ENCODE data around the gene EFNA1. TPM values are rescaled to one million over a fixed set of nuclear protein-coding genes. Genes with fewer than 3 reads are reported as not detected.

EFNA1 gene
- total and polyA plus RNA-seq, 2 of the 4 experiments (the other 2 are of a cell fraction), result 0.90 to 1.6 TPM

DNA sequence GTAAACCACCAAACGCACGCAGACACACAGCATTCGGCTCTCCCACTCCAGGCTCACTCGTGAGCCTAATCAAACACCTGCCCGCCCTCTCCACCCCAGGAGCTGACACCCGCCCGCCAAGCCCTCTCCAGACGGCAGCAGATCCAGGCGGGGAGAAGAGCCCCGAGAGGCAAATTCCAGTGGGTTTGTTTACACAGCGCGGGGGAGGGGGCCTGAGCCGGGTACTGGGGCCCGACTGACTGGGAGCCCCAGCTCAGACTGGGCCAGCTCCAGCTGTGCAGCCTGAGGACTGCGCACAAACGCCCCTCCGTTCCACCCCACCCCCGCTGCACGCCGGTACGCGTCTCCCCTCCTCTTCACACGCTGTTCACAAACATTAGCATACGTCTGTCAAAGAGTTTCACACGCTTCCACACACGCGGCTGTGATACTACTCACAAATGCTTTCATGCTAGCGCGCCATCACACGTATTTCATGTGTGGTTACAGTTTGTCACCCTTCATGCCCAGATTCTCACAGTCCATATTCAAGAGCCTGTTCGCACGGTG is 1.0 kb upstream of the EFNA1 start:
- Histone ChIP-seq H3K4me2 (ENCODE audit: low read depth, low read length) (peak overlapping the region; percentile 94), H3K36me3 (ENCODE audit: control insufficient read depth, insufficient read depth, low read length) (no peaks in the 10 kb centered on the region), H3K23ac (ENCODE audit: low read depth, low read length) (peak overlapping the region; percentile 53; the same call in 1 of the 2 replicates), H2AFZ (replicated peaks; ENCODE audit: low read length, poor library complexity) (peak overlapping the region; percentile 68), H2AK5ac (ENCODE audit: low read depth, low read length) (no peak overlapping the region), H2BK5ac (ENCODE audit: low read depth, low read length, poor library complexity, severe bottlenecking) (no peak overlapping the region), H3K18ac (ENCODE audit: low read depth, low read length) (no peak overlapping the region), H2BK20ac (ENCODE audit: low read depth, low read length) (no peak overlapping the region), H3K4ac (ENCODE audit: low read depth, low read length) (no peak overlapping the region), H2AK9ac (replicated peaks; ENCODE audit: low read depth, low read length, poor library complexity) (no peak overlapping the region), H3K79me1 (ENCODE audit: low read depth in 1 of 2, low read length in 2 of 2) (no peaks in the 10 kb centered on the region), H2BK15ac (ENCODE audit: low read depth, low read length) (no peak overlapping the region), H4K20me1 (ENCODE audit: insufficient read depth, low read length) (peaks cover 2% of the 10 kb centered on the region), H3K27me3 (ENCODE audit: control insufficient read depth, insufficient read depth, low read length) (peaks cover 47% of the 10 kb centered on the region), H3K9me3 (ENCODE audit: control insufficient read depth, insufficient read depth, low read length) (no peaks in the 10 kb centered on the region), H3K56ac (ENCODE audit: extremely low read depth, insufficient read depth, low read length) (no peak overlapping the region), H2BK120ac (ENCODE audit: low read depth, low read length) (no peak overlapping the region), H3K14ac (replicated peaks; ENCODE audit: low read depth, low read length) (no peak overlapping the region), H3K4me1 (ENCODE audit: control insufficient read depth, insufficient read depth, low read length) (peaks cover 22% of the 10 kb centered on the region), H4K8ac (ENCODE audit: low read depth in 2 of 2, low read length in 2 of 2) (no peak overlapping the region), H3K4me3 (ENCODE audit: insufficient read depth, low read depth, low read length) (peak overlapping the region; percentile 47; the same call in 1 of the 2 replicates), H3K27ac (ENCODE audit: insufficient read depth, low read length) (no peak overlapping the region), H3K9ac (ENCODE audit: low read depth, low read length) (no peak overlapping the region), H3K9me1 (ENCODE audit: insufficient read depth, low read length) (peaks cover 8% of the 10 kb centered on the region; the same call in 1 of the 2 replicates), H4K91ac (ENCODE audit: insufficient read depth, low read depth, low read length) (no peak overlapping the region), H4K5ac (ENCODE audit: low read depth, low read length) (no peak overlapping the region)
- 6% methylated on average over 12 of the region's 32 CpGs; no CpG with 5 or more reads in 1 of the 2 experiments for WGBS, 2 experiments (ENCODE audit: extremely low coverage in 2 of 2, insufficient read length in 1 of 2)
- CTCF ChIA-PET, result interaction anchor here (0.6 to 0.8 kb wide), 2 partner anchors 11 to 763 kb away, joined by 3 read pairs; no protein-coding TSS in a partner anchor
- in situ Hi-C loops (cut with MboI; ENCODE audit: low sequenced_read_pairs), result no loop called here
- TF ChIP-seq SMC3 (IDR thresholded peaks at IDR 0.05; ENCODE audit: low read depth, low read length) (no peak), MAZ (IDR thresholded peaks at IDR 0.05; ENCODE audit: borderline replicate concordance, low read depth, low read length) (no peak), NFE2L2 (IDR thresholded peaks at IDR 0.05; ENCODE audit: low read depth, low read length) (no peak), MXI1 (IDR thresholded peaks at IDR 0.05; ENCODE audit: borderline replicate concordance, low read depth, low read length) (no peak), BHLHE40 (IDR thresholded peaks at IDR 0.05; ENCODE audit: low read depth, low read length) (no peak), FOS (IDR thresholded peaks at IDR 0.05; ENCODE audit: low read depth, low read length) (no peak), RCOR1 (IDR thresholded peaks at IDR 0.05; ENCODE audit: insufficient replicate concordance, low read length) (no peak)
- DNase-seq (peak; percentile 27), ATAC-seq (ENCODE audit: low read depth) (peak; percentile 18)
- intact Hi-C loops (cut with micrococcal nuclease), result loop anchor here (5.0 kb wide), 1 partner anchor 34 kb away; no protein-coding TSS in a partner anchor
- BruUV-seq (replicated peaks), result no TSS peak
- dilution Hi-C loops (cut with HindIII; ENCODE audit: low sequenced_read_pairs, unreplicated experiment), result no loop called here
- POLR2A ChIA-PET (ENCODE audit: unreplicated experiment), result no interaction called here
